Cerebellar nuclear complex (tissue), 1 donor: ENCODE data around the gene GJC2.

Source experiments
- DNase-seq, 2 experiments: peaks; one replicate each; lab custom pipeline; 2025; lab: John Stamatoyannopoulos, UW

GJC2 gene

DNA sequence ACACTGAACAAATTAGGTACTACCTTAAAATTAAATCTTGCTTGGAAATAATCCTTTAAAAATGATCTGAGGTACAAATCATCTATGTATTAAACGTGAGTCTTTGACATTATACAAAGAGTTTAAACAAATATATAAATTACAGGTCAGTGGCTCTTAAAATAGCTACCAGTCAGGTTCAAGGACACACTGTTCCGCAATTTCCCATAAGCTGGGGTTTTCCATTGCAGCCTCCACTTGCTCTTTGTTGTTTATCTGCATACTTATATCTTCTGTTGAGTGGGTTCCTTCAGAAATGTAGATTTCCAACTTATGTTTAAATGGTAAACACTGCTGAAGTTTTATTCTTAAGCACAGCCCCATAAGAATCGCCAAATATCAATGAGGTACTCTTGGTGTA lies 34.9 kb upstream of the GJC2 start:
- DNase-seq, result no peak

DNA sequence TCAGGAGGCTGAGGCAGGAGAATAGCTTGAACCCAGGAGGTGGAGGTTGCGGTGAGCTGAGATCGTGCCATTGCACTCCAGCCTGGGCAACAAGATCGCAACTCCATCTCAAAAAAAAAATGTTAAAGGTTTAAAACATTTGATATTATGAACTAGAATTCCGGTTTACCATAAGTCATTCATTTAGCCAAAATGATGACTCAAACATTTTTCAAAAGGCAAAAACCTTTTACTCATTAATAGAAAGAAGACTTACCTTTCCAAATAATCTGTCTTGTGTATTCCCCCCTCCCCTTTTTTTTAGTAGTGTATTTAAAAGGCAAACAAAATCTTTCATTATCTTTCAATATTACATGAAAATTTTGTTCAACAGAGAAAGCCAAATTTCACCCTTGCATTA lies 32.4 kb upstream of the GJC2 start:
- DNase-seq, result no peak

DNA sequence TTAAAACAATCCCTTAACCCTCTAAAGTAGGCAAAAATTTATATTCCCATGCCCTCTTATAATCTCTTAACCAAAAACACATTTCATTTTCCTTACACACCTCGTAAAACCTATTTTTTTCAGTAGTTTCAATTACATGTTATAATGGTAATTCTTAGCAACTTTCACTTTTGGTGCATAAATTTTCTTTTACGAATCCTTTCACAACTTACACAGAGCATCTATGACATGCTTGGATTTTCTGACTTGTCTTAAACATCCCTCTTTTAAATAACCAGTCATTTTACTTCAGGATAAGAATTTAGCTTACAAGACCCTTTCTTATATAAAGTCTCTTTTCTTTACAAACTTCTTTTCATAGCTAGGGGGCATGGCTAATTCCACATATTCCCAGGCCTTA lies 31.7 kb upstream of the GJC2 start:
- DNase-seq, result no peak

DNA sequence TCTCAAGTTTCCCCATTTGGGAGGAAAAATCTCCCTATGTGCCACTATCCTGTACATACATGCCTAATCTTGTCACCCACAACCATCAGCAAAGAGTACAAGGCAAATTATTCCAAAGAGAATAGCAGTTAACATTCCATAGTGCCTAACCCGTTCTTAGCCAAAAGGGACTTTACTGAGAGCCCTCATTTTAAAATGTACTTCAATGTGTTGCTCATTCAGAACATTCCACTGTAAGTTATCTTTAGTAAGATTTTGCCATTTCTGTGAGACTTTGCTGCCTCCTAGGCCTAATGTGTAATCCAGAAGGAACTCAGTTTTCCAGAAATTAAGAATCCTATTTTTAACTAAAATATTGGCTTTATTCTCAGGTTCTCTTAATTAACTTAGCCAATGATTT lies 29.4 kb upstream of the GJC2 start:
- no peak for DNase-seq

GRCh38 chr1:228120857-228121489 lies 28.8 kb upstream of the GJC2 start:
- no peak for DNase-seq

DNA sequence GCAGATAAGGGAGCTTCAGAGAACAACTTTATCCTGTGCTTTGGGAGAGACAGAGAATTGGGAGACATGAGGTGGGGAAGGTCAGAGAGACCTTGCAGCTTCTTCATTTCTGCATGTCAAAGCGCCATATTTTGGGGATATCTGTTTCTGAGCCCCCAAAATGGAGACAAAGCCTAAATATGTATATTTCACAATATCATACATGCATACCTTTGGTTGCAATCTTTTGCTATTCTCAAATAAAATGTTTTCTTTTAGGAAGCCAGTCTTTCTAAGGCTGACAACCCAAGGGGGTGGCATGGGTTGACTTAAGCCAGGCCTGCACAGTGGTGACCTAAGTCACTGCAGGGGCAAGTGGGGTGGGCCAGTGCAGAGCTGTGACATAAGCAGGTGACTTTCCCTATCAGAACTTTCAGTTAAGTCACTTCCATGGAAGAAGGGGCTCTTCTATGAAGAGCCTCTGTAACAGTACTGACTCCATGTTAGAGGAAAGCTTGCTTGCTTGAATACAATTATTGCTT lies 26.7 kb upstream of the GJC2 start:
- DNase-seq, result no peak

DNA sequence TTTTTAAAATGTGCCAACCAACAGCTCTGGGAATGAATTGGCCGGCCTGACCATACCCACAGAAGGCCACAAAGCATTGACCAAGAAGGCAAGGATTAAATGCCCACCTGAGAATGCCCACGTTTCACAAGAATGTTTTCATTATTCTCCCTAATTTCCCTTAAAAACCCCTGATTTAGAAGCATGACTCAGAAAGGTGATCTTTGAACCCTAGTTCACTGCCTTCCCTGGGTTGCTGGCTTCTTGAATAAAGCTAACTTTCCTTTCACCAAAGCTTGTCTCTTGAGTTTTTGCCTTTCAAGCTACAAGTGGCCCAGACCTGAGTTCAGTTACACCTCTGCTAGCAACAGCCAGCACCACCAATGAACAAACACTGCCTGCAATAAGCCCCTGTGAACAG lies 26.2 kb upstream of the GJC2 start:
- DNase-seq, result no peak

DNA sequence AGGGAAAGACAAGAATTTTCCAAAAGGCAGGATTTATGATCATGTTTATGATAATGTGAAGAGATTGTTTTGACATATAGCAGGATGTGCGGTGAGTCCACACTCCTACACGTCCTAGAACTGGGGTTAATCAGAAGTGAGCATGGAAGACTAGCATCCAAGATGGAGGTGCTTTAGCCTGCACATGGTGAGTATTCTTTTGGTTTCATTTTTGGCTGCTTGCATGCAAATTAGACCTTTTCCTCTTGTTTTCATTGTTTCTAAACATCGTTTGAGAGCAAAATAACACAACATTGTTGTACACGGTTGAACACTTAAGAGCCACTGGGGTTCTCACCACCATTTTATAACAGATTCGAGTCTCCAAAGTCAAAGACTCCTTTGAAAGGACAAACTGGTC lies 24.5 kb upstream of the GJC2 start:
- DNase-seq, result no peak

- DNase-seq, result no peak
These were observed 18.0 kb upstream of the GJC2 start for GRCh38 chr1:228131766-228132165.

DNA sequence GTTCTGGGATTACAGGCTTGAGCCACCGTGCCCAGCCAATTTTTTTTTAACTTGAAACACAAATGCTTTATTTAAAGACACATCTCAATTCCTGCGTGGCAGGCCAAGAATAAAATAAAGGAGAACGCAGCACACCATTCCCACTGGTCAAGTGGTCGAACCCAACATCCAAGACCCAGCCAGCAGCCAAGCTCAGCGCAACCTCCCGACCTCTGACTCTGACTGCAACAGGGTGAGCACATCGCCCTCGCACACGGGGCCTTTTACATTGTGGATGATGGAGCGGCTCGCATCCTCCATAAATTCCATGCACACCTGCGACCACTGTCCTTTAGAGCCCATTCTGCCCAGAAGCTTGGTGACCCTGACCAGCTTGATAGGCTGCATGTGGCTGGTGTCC lies 15.1 kb upstream of the GJC2 start:
- no peak for DNase-seq

DNA sequence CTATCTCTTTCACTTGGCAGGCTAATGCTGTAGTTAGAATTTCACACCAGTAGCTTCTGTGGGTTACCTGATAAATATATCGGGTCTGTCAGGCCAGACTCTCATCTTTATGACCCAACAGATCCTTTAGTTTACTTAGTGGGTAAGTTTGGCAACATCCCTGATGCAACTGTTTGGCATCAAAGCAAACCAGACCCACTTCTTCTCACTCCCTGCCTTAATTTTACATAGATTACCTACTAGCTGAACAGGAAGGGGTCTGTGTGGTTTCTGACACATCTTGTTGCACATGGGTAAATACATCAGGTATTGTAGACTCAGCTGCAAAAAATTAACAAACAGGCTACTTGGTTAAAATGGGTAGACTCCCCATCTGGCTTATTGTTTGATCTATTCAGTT lies 12.8 kb upstream of the GJC2 start:
- DNase-seq, result no peak

DNA sequence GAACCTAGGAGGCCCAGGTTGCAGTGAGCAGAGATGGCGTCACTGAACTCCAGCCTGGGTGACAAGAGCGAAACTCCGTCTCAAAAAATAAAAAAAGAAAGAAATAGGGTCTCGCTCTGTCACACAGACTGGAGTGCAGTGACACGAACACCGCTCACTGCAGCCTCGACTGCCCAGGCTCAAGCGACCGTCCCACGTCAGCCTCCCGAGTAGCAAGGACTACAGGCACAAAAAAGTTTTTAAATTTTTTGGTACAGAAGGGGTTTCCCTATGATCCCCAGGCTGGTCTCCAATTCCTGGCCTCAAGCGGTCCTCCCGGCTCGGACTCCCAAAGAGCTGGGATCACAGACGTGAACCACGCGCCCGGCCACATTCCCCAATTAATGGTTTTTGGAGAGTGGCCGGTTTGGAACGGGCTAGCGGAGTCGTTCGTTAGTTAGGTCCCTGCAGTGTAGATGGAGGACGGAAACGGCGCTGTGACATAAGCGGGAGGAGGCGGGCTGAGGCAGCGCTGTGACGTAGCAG lies 10.3 kb upstream of the GJC2 start:
- no peak for DNase-seq

GRCh38 chr1:228139931-228140723 lies 9.6 kb upstream of the GJC2 start, which contains the start of gene GUK1:
TSS of gene GUK1 (plus strand) at chr1:228140279. CDS start at chr1:228140303, 24 bp downstream.
- DNase-seq, result peak; percentile 94 to 98

DNA sequence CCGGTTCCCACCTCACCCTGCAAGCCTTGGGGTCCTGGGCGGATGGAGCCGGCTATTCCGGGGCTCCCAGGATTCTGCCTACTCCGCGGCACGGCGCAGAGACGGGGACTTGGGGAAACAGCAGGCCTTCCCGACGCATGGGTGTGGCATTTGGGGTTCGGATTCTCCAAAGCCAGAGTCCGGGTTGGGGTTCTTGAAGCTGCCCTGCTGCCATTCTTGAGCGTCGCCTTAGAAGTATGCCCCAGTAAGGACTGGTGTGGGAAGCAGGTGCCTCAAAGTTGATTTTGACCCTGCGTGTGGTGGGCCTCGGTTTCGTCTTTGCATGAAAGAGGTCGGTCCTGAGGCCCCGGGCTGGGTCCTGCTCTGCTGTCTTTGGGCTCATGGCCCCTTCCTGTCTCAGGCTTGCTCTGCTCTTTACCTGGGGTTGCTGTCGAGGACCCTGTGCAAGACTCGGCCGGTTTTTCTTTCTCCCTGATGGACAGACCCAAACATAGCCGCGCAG lies 9.0 kb upstream of the GJC2 start:
- DNase-seq, result no peak

- no peak for DNase-seq
These were observed 8.3 kb upstream of the GJC2 start for GRCh38 chr1:228141226-228142044.

GRCh38 chr1:228142155-228142691 lies 7.5 kb upstream of the GJC2 start:
- DNase-seq, result no peak

- DNase-seq, result no peak
These were observed 7.0 kb upstream of the GJC2 start for GRCh38 chr1:228142701-228143136.

DNA sequence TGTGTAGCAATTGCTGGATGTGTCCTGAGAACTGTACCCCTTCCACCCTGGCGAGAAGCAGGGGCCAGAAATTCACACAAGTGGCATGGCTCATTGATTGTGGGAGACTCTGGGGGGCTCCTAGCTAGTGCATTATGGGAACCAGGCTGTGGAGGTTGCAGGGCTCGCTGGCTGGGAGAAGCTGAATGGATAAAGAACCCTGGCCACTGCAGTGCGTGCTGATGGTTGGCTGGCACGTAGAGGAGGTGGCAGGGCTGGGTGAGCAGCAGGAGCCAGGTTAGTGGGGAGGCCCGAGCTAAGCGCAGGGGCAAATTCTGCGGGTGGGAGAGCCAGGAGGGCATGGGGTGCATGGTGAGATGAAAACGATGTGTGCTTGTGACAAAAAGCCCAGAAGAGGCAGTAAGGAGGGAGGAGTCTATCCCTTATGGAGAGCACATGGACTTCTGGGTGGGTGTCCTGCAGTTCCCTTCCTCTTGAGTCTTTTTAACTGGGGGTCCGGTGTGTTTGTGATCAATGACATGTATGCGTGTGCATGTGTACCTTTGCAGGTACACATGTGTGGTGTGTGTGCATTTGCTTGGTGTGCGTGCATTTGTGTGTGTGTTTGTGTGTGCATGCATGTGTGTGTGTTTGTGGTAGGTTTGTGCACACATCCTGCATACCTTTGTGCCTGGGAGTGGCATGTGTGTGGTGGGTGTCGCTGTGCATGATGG lies 6.1 kb upstream of the GJC2 start:
- no peak for DNase-seq

- no peak for DNase-seq
These were observed 5.3 kb upstream of the GJC2 start for GRCh38 chr1:228144193-228144992.

- DNase-seq, result no peak
These were observed 4.8 kb upstream of the GJC2 start for GRCh38 chr1:228144993-228145343.
